ENCODE results near the gene MYLK. TPM values are rescaled to one million over a fixed set of nuclear protein-coding genes. Genes with fewer than 3 reads are reported as not detected.

Gene MYLK
- total and polyA plus RNA-seq, 9 donors, result 16.4 to 34.5 (median 27.0) TPM

DNA sequence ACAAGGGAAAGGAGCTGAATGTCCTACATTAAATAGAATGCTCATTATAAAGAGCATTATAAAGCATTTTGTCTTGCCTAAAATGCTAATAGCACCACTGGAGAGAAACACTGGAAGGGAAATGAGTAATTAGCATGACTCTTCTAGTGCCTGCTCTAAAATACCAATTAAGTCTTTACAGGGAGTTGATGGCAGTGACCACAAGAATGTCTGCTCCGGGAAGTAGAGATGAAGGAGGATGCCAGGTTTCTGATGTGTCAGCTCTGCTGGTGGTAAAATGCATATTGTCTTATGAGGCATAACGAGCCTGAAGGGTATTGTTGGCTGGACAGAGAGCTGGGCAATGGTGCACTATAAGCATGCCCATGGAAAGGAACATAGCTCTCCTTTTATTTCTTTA is 49.5 kb downstream of the MYLK start:
- Histone ChIP-seq H3K4me3 (ENCODE audit: low read length) (no peak overlapping the region), H3K36me3 (ENCODE audit: control insufficient read depth, insufficient read depth, low read length) (no peaks in the 10 kb centered on the region), H3K4me1 (ENCODE audit: control insufficient read depth, insufficient read depth, low read length) (peaks cover 4% of the 10 kb centered on the region), H3K27ac (ENCODE audit: low read length) (no peak overlapping the region), H3K9me3 (replicated peaks; ENCODE audit: control insufficient read depth, low read depth, low read length) (no peaks in the 10 kb centered on the region), H3K27me3 (ENCODE audit: control insufficient read depth, insufficient read depth, low read length) (no peaks in the 10 kb centered on the region)
- DNase-seq, result no peak
- WGBS (ENCODE audit: insufficient coverage), result no CpG with 5 or more reads among the region's 2 CpGs

DNA sequence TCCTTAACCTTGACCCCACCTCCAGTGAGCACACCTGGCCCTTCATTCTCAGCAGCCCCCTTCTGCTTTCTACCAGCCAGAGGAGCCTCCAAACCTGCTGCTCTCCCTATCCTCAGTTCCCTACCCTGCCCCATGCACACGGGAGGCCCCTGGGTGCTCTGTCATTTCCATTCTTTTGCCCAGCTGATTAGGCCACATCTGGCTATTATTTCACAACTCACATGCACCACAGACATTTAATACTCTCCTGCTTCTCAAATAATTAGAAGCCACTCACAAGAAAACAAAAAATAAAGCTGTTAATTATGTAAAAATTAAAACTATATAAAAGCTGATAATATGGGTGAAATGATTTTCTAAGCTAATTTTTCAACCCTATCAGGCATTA is 50.7 kb downstream of the MYLK start:
- no peak for DNase-seq
- Histone ChIP-seq H3K4me1 (ENCODE audit: control insufficient read depth, insufficient read depth, low read length) (peaks cover 4% of the 10 kb centered on the region), H3K4me3 (ENCODE audit: low read length) (no peak overlapping the region), H3K27ac (ENCODE audit: low read length) (no peak overlapping the region), H3K36me3 (ENCODE audit: control insufficient read depth, insufficient read depth, low read length) (no peaks in the 10 kb centered on the region), H3K9me3 (replicated peaks; ENCODE audit: control insufficient read depth, low read depth, low read length) (no peaks in the 10 kb centered on the region), H3K27me3 (ENCODE audit: control insufficient read depth, insufficient read depth, low read length) (no peaks in the 10 kb centered on the region)
- WGBS (ENCODE audit: insufficient coverage), result 33% methylated on average over 1 of the region's 1 CpG

DNA sequence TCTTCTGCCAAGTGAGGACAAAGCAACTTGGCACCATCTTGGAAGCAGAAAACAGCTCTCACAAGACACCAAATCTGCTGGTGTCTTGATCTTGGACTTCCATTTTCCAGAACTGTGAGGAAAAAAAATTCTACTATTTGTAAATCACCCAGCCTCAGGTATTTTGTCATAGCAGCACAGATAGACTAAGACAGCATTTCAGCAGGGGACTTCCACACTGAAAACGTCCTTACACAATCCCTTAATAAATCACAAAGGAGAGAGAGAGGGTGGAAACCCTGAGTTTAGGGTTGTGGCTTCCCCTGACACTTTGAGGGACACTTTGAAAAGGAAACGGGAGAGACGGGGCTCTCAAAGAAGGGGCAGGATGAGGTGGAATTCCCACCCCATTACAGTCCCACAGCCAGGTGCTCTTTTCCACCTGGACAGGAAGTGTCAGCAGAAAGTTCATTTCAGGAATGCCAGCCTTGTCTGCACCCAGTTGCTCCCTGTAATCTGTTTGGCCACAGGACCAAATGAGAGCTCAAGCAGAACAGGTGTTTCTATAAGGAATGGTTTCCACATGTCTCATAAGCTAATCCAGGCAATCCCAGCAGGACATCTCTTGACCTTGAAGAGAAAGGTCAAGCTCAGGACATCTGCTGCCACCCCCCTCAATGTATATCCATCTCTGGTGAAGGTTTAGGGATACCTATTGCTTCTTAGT is 51.3 kb downstream of the MYLK start:
- H3K4me3 ChIP-seq (ENCODE audit: low read length), result no peak overlapping the region
- WGBS (ENCODE audit: insufficient coverage), result no CpG with 5 or more reads among the region's 3 CpGs
- H3K9me3 ChIP-seq (replicated peaks; ENCODE audit: control insufficient read depth, low read depth, low read length), result peaks cover 5% of the 10 kb centered on the region
- H3K36me3 ChIP-seq (ENCODE audit: control insufficient read depth, insufficient read depth, low read length), result no peaks in the 10 kb centered on the region
- DNase-seq, result no peak
- no peak overlapping the region for H3K27ac ChIP-seq (ENCODE audit: low read length)
- no peaks in the 10 kb centered on the region for H3K27me3 ChIP-seq (ENCODE audit: control insufficient read depth, insufficient read depth, low read length)
- H3K4me1 ChIP-seq (ENCODE audit: control insufficient read depth, insufficient read depth, low read length), result peaks cover 4% of the 10 kb centered on the region

DNA sequence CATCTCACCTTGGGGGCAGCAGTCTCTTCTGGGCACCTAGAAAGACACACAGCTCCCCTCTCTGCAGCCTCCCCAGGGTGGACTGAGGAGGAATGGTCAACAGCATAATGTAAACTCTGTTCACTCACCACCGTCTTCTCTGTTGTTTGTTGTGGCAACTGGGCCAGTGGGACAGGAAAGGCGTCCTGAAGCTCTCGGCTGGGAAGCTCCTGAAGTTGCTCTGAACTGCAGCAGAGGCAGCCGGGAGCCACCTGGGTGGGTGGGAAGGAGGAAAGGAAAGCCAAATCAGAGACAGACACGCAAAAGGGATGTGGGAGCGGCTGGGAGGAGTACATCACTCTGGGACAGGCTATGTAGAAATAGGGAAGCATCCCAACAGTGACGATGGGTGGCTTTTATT is 52.7 kb downstream of the MYLK start:
- Histone ChIP-seq H3K27ac (ENCODE audit: low read length) (peak overlapping the region; percentile 62), H3K4me3 (ENCODE audit: low read length) (no peak overlapping the region), H3K36me3 (ENCODE audit: control insufficient read depth, insufficient read depth, low read length) (no peaks in the 10 kb centered on the region), H3K27me3 (ENCODE audit: control insufficient read depth, insufficient read depth, low read length) (no peaks in the 10 kb centered on the region), H3K4me1 (ENCODE audit: control insufficient read depth, insufficient read depth, low read length) (peaks cover 4% of the 10 kb centered on the region), H3K9me3 (replicated peaks; ENCODE audit: control insufficient read depth, low read depth, low read length) (peaks cover 9% of the 10 kb centered on the region)
- 44% methylated on average over 6 of the region's 7 CpGs for WGBS (ENCODE audit: insufficient coverage)
- DNase-seq, result peak; percentile 32

DNA sequence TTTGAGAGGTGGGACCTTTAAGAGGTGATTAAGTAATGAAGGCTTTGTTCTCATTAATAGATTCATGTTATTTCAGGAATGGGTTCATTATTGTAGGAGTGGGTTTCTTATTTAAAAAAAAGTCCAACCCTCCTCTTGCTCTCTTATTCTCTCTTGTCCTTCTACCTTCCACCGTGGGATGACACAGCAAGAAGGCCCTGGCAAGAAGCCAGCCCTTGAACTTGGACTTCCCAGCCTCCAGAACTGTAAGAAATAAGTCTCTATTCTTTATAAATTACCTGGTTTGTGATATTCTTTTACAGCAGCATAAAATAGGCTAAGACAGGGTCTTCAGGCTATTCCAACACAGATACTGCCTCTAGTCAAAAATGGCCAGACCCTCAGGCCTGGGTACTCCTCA is 62.2 kb downstream of the MYLK start:
- H3K27me3 ChIP-seq (ENCODE audit: control insufficient read depth, insufficient read depth, low read length), result no peaks in the 10 kb centered on the region
- no peaks in the 10 kb centered on the region for H3K36me3 ChIP-seq (ENCODE audit: control insufficient read depth, insufficient read depth, low read length)
- H3K27ac ChIP-seq (ENCODE audit: low read length), result no peak overlapping the region
- DNase-seq, result no peak
- no peak overlapping the region for H3K4me3 ChIP-seq (ENCODE audit: low read length)
- peaks cover 8% of the 10 kb centered on the region for H3K4me1 ChIP-seq (ENCODE audit: control insufficient read depth, insufficient read depth, low read length)
- no CpG with 5 or more reads among the region's 1 CpG for WGBS (ENCODE audit: insufficient coverage)
- H3K9me3 ChIP-seq (replicated peaks; ENCODE audit: control insufficient read depth, low read depth, low read length), result peaks cover 12% of the 10 kb centered on the region

DNA sequence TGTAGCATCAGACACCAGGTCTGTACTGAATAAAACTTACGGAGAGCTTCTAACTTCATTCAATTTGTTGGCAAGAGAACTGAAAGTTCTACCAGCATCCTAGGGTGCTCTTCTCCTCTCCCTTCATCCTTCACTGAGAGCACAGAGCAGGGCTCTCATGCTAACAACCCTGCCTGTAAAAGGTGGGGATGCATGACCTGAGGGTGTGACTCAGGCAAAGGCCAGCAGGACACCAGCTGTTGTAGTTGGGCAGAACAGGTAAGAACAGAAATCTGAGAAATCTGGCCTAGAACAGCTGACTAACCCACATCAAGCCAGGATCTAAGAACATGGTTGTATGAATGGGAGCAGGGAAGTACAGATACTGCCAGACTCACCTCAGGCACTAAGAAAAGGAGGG is 64.2 kb downstream of the MYLK start:
- Histone ChIP-seq H3K4me3 (ENCODE audit: low read length) (no peak overlapping the region), H3K27ac (ENCODE audit: low read length) (no peak overlapping the region), H3K4me1 (ENCODE audit: control insufficient read depth, insufficient read depth, low read length) (peaks cover 8% of the 10 kb centered on the region), H3K27me3 (ENCODE audit: control insufficient read depth, insufficient read depth, low read length) (no peaks in the 10 kb centered on the region), H3K9me3 (replicated peaks; ENCODE audit: control insufficient read depth, low read depth, low read length) (no peaks in the 10 kb centered on the region), H3K36me3 (ENCODE audit: control insufficient read depth, insufficient read depth, low read length) (no peaks in the 10 kb centered on the region)
- 80% methylated on average over 1 of the region's 1 CpG for WGBS (ENCODE audit: insufficient coverage)
- DNase-seq, result no peak

DNA sequence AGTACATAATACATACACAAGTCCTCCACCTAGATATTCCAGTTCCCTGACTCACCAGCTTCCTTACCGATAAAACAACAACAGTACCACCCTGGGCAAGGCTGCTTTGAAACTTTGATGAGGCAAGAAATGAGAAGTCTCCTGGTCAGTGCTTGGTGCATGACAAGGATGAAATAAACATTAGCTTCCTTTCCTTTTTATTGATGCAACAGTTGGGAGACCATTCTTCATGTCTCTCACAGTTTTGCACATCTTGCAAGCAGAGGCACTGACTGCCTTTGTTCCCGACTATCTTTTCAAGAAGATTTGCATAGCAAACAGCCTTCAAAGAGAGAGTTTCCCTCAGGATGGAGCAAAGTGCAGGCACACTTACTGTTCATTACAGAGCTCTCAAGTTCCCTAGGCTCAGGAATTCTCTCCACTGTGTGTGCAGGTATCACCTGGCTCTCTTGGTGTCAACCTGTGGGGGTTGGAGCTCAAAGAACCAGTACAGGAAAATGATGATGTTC is 65.2 kb downstream of the MYLK start:
- Histone ChIP-seq H3K4me3 (ENCODE audit: low read length) (no peak overlapping the region), H3K36me3 (ENCODE audit: control insufficient read depth, insufficient read depth, low read length) (no peaks in the 10 kb centered on the region), H3K9me3 (replicated peaks; ENCODE audit: control insufficient read depth, low read depth, low read length) (no peaks in the 10 kb centered on the region), H3K27me3 (ENCODE audit: control insufficient read depth, insufficient read depth, low read length) (no peaks in the 10 kb centered on the region), H3K4me1 (ENCODE audit: control insufficient read depth, insufficient read depth, low read length) (peaks cover 8% of the 10 kb centered on the region), H3K27ac (ENCODE audit: low read length) (no peak overlapping the region)
- WGBS (ENCODE audit: insufficient coverage), result 90% methylated on average over 1 of the region's 2 CpGs
- no peak for DNase-seq

DNA sequence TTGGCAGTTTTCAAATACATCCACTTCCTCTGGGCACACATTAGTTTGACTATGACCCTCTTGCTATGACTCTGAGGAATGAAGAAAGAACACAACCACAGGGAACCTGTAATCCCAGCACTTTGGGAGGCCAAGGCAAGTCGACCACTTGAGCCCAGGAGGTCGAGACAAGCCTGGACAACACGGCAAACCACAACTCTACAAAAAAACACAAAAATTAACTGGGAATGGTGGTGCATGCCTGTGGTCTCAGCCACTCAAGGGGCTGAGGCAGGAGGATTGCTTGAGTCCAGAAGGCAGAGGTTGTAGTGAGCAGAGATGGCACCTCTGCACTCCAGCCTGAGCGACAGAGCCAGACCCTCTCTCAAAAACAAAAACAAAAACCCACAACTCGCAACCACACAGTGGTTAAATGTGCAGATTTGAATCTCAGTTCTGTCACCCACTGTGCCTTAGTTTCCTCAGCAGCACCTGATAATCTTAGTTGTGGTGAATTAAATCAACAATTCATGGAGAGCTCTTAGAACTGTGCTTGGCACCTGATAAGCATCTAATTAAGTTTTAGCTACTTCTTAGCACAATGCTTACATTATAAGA is 65.7 kb downstream of the MYLK start:
- H3K9me3 ChIP-seq (replicated peaks; ENCODE audit: control insufficient read depth, low read depth, low read length), result no peaks in the 10 kb centered on the region
- no peak for DNase-seq
- 100% methylated on average over 1 of the region's 5 CpGs for WGBS (ENCODE audit: insufficient coverage)
- H3K27ac ChIP-seq (ENCODE audit: low read length), result no peak overlapping the region
- no peak overlapping the region for H3K4me3 ChIP-seq (ENCODE audit: low read length)
- H3K36me3 ChIP-seq (ENCODE audit: control insufficient read depth, insufficient read depth, low read length), result no peaks in the 10 kb centered on the region
- H3K27me3 ChIP-seq (ENCODE audit: control insufficient read depth, insufficient read depth, low read length), result no peaks in the 10 kb centered on the region
- H3K4me1 ChIP-seq (ENCODE audit: control insufficient read depth, insufficient read depth, low read length), result peaks cover 8% of the 10 kb centered on the region

DNA sequence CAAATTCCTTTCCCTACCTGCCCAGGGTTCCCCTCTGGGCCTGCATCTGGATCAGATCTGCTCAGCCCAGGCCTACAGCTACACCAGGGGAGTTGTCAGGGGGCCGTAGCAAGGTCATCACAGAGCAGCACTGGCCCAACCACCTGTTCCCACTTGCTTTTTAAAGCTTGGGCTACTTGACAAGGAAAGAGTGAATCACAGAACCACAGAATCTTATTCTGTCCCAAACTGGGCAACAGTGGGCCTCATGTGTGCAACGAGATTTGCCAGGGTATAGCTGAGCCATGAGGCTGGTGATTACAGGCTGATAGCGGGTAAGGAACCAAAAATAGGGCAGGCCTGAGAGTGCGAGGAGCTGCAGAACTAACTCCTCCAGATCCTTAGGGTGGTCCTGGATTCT is 66.7 kb downstream of the MYLK start:
- H3K36me3 ChIP-seq (ENCODE audit: control insufficient read depth, insufficient read depth, low read length), result no peaks in the 10 kb centered on the region
- H3K27ac ChIP-seq (ENCODE audit: low read length), result no peak overlapping the region
- H3K27me3 ChIP-seq (ENCODE audit: control insufficient read depth, insufficient read depth, low read length), result no peaks in the 10 kb centered on the region
- no peak for DNase-seq
- no peak overlapping the region for H3K4me3 ChIP-seq (ENCODE audit: low read length)
- H3K9me3 ChIP-seq (replicated peaks; ENCODE audit: control insufficient read depth, low read depth, low read length), result no peaks in the 10 kb centered on the region
- WGBS (ENCODE audit: insufficient coverage), result 53% methylated on average over 2 of the region's 4 CpGs
- H3K4me1 ChIP-seq (ENCODE audit: control insufficient read depth, insufficient read depth, low read length), result peaks cover 13% of the 10 kb centered on the region

DNA sequence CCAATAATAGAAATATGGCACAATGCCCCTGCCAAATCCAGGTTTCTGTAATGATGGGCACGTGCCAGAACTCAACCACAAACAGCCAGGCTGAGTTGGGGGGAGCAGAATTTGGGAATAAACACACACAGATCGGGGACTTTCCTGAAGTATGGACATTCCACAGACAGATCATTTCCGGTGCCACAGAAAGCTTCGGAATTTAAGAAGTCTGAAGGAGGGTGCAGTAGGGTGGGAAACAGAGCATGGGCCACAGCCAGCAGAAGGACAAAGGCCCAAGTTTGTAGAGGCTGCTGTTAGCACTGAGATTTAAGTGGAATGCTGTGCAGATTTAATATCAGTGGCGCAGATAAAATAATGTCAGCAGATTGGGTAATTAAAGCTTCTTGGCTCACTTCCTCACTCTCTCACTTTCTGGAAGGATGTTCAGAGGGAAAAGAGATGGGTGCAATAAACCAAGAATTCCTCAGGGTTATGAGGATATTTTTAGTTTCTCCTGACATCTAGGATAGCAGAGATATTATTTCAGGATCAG is 67.4 kb downstream of the MYLK start:
- H3K27me3 ChIP-seq (ENCODE audit: control insufficient read depth, insufficient read depth, low read length), result no peaks in the 10 kb centered on the region
- 57% methylated on average over 2 of the region's 5 CpGs for WGBS (ENCODE audit: insufficient coverage)
- H3K9me3 ChIP-seq (replicated peaks; ENCODE audit: control insufficient read depth, low read depth, low read length), result no peaks in the 10 kb centered on the region
- no peak overlapping the region for H3K4me3 ChIP-seq (ENCODE audit: low read length)
- no peak for DNase-seq
- H3K27ac ChIP-seq (ENCODE audit: low read length), result no peak overlapping the region
- peaks cover 16% of the 10 kb centered on the region for H3K4me1 ChIP-seq (ENCODE audit: control insufficient read depth, insufficient read depth, low read length)
- H3K36me3 ChIP-seq (ENCODE audit: control insufficient read depth, insufficient read depth, low read length), result no peaks in the 10 kb centered on the region

Data from muscle of leg (tissue), 11 donors.